GM12801 (cell line): Measurements from ENCODE around the gene AMH.

Source experiments
- TF ChIP-seq, protein P1 (sequence below): IDR thresholded peaks from one replicate; pipeline ENCODE4 v1.5.1; 2011; ENCODE audit warnings: control low read depth; ENCODE audit not compliant: insufficient read length; ENCODE audit errors: extremely low read depth

Gene AMH

DNA sequence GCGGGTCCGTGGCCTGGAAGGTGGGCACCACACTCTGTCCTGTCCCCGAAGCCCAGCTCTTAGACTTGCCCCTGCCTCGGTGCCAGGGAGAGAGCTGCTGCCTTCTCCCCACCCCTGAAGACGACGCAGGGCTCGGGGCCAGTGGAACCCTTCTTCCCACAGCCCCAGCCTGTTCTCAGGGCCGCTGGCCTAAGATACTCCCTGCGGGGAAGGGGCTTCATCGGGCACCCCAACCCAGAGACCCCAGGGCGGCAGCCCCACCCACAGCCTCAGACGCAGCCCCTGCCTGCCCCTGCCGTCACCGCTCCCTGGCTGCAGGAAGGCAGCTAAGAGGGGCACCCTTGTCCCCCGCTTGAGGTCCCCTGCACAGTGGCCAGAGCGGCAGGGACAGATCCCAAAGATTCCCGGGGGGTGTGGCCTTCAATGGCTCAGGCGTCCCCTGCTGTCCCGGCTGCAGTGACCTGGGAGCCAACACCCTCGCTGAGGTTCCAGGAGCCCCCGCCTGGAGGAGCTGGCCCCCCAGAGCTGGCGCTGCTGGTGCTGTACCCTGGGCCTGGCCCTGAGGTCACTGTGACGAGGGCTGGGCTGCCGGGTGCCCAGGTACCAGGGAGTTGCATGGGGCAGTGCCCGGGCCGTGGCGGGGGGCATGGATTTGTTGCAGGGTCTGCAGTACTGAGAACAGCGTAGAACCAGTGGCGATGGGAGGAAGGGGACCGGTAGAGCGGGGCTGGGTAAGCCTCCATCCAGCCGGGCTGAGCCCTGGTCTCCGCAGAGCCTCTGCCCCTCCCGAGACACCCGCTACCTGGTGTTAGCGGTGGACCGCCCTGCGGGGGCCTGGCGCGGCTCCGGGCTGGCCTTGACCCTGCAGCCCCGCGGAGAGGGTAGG is 1.0 kb downstream of the AMH start:
- TF ChIP-seq, protein P1, sequence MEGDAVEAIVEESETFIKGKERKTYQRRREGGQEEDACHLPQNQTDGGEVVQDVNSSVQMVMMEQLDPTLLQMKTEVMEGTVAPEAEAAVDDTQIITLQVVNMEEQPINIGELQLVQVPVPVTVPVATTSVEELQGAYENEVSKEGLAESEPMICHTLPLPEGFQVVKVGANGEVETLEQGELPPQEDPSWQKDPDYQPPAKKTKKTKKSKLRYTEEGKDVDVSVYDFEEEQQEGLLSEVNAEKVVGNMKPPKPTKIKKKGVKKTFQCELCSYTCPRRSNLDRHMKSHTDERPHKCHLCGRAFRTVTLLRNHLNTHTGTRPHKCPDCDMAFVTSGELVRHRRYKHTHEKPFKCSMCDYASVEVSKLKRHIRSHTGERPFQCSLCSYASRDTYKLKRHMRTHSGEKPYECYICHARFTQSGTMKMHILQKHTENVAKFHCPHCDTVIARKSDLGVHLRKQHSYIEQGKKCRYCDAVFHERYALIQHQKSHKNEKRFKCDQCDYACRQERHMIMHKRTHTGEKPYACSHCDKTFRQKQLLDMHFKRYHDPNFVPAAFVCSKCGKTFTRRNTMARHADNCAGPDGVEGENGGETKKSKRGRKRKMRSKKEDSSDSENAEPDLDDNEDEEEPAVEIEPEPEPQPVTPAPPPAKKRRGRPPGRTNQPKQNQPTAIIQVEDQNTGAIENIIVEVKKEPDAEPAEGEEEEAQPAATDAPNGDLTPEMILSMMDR, result no peak

DNA sequence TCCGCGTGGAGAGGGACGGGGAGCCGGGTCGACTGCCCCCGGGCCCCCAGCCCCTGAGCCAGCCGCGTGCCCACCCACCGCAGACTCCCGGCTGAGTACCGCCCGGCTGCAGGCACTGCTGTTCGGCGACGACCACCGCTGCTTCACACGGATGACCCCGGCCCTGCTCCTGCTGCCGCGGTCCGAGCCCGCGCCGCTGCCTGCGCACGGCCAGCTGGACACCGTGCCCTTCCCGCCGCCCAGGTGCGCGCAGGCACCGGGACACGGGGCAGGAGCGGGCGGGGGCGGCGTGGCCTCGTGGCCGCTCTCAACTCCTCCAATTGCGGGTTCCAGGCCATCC is 1.6 kb downstream of the AMH start:
- TF ChIP-seq, protein P1, result no peak

DNA sequence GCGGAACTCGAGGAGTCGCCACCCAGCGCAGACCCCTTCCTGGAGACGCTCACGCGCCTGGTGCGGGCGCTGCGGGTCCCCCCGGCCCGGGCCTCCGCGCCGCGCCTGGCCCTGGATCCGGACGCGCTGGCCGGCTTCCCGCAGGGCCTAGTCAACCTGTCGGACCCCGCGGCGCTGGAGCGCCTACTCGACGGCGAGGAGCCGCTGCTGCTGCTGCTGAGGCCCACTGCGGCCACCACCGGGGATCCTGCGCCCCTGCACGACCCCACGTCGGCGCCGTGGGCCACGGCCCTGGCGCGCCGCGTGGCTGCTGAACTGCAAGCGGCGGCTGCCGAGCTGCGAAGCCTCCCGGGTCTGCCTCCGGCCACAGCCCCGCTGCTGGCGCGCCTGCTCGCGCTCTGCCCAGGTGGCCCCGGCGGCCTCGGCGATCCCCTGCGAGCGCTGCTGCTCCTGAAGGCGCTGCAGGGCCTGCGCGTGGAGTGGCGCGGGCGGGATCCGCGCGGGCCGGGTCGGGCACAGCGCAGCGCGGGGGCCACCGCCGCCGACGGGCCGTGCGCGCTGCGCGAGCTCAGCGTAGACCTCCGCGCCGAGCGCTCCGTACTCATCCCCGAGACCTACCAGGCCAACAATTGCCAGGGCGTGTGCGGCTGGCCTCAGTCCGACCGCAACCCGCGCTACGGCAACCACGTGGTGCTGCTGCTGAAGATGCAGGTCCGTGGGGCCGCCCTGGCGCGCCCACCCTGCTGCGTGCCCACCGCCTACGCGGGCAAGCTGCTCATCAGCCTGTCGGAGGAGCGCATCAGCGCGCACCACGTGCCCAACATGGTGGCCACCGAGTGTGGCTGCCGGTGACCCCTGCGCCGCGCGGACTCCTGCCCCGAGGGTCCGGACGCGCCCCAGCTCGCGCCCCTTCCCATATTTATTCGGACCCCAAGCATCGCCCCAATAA is 2.3 kb downstream of the AMH start:
- TF ChIP-seq, protein P1, result no peak

DNA sequence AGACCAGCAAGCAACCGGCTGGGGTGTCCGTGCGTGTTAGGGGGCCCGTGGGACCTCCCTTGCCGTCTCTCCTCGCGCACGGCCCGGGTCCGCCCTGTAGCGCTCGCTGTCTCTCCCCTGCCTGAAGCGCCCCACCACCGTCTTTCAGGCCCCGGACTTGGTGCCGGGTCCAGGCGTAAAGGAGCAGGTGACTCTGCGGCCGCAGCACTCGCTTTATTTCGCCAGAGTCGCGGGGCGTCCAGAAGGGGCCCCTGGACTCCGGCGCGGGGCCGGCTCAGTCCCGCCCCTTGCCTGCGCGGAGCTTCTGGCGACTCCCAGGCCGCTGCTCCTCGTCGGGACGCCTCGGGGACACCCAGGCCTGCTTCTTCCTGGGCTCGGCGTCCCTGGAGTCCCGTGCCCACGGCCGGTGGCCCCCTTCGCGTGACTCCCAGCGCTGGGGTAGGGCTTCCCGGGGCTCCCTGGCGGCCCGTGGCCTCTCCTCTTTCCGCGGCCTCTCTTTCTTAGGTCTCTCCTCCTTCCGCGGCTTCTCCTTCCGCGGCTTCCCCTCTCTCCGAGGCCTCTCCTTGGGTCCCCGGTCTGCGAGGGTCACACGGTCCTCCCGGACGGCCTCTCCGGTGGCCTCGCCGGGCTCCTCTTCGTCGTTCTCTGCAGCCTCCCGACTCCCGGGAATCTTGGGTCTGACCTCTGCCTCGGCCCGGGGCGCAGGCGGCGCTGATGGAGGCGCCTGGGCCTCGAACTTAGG is 3.1 kb downstream of the AMH start:
- TF ChIP-seq, protein P1, result no peak

DNA sequence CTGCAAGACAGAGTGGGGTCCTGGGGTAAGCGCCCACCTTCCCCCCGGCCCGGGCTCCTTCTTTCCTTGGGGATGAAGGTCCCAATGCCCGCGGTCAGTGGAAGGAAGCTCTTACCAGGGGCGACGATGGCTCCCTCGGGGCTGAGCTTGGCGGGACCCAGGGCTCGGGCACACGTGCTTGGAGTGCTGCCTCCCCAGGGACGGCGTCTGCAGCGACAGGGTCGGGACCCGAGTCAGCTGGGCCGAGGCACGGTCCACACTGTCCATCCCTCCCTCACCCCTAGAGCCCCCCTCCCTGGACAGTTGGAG is 3.6 kb downstream of the AMH start:
- TF ChIP-seq, protein P1, result no peak

DNA sequence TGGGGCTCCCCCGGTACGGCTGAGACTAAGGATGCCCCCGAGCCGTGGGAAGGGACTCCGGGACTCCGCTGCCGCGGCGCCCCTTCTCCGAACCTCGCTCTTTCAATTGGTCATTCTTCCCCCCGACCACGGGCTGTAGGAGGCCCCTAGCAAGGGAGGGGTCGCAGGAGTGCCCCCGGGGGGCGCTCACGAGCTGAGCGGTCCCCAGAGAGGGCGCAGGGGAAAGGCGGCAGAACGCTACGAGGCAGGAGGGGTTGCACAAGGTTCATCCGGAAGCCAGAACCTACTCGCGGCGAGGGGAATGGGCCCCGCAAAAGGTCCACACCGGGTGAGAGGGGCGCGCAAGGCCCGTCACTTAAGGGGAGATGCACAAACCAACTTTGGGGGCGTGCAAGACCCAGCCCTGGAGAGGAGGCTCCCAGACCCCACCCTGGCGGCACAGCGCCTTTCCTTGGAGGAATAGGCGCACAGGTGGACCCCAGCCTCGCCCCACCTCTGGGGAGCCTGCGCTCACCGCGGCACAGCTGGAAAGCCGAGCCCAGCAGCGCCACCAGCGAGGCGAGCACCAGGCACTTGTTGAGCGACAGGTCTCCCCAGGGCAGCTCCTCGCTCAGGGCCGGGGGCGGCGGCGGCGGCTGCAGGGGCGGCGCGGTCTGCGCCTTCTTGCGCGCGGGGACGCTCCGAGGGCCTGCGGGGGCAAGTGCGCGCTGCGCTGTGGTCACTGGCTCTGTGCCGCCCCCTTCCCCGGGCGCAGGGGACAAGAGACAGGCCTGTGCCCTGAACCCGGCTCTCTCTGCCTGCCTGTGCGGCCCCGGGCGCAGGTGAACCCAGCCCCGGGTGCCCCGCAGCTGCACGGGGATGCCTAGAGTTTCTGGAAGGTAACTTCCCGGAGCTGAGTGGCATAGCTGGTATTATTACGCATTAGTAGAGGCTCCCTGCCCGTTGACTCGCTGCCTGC is 4.3 kb downstream of the AMH start:
- TF ChIP-seq, protein P1, result no peak
